PFSK-1 (cell line): ENCODE data around the gene JAM3.

Experiments
- FOXP2 ChIP-seq: optimal IDR thresholded peaks from 2 replicates; pipeline ENCODE3; 2011; ENCODE audit warnings: borderline replicate concordance, control low read depth, inconsistent platforms; ENCODE audit not compliant: insufficient read depth; ENCODE audit errors: extremely low read length, extremely low read depth
- POLR2AphosphoS5 ChIP-seq: IDR thresholded peaks from 2 replicates; pipeline ENCODE4 v1.6.1; 2012; ENCODE audit warnings: low read depth, mild to moderate bottlenecking, control low read depth, low read length, moderate library complexity
- REST ChIP-seq, 2 experiments: IDR thresholded peaks; 2 replicates each; pipeline versions ENCODE4 v1.6.1 to v1.8.0; 2011 to 2012; ENCODE audit warnings: low read depth in 2 of 2, low read length in 2 of 2, control low read depth in 1 of 2, inconsistent platforms in 1 of 2, mild to moderate bottlenecking in 1 of 2, moderate library complexity in 1 of 2; ENCODE audit not compliant: insufficient read depth in 1 of 2
- SIN3A ChIP-seq: IDR thresholded peaks from 2 replicates; pipeline ENCODE4 v1.6.1; 2012; ENCODE audit warnings: mild to moderate bottlenecking, low read length, moderate library complexity, borderline replicate concordance; ENCODE audit not compliant: insufficient read depth
- TAF1 ChIP-seq: IDR thresholded peaks from 2 replicates; pipeline ENCODE4 v1.6.1; 2012; ENCODE audit warnings: low read length, control low read depth, borderline replicate concordance; ENCODE audit not compliant: insufficient read depth

The JAM3 gene

GRCh38 chr11:134046681-134047449 lies 22.0 kb upstream of the JAM3 start:
- TF ChIP-seq TAF1, result no peak
- TF ChIP-seq FOXP2, result no peak
- TF ChIP-seq REST (IDR thresholded peaks at IDR 0.05; ENCODE audit: insufficient read depth in 1 of 2, low read depth in 2 of 2, low read length in 2 of 2), result no peak
- no peak for TF ChIP-seq SIN3A
- no peak for TF ChIP-seq POLR2AphosphoS5

- TF ChIP-seq FOXP2 (peak; percentile 13), SIN3A (no peak)
These were observed 21.3 kb upstream of the JAM3 start for GRCh38 chr11:134047586-134047999.

- TF ChIP-seq POLR2AphosphoS5, result no peak
- TF ChIP-seq TAF1, result no peak
- TF ChIP-seq SIN3A, result no peak
- no peak for TF ChIP-seq REST (IDR thresholded peaks at IDR 0.05; ENCODE audit: insufficient read depth in 1 of 2, low read depth in 2 of 2, low read length in 2 of 2)
- no peak for TF ChIP-seq FOXP2
These were observed 20.8 kb upstream of the JAM3 start for GRCh38 chr11:134048028-134048427.

- TF ChIP-seq FOXP2 (no peak), POLR2AphosphoS5 (no peak), SIN3A (no peak), TAF1 (no peak), REST (IDR thresholded peaks at IDR 0.05; ENCODE audit: insufficient read depth in 1 of 2, low read depth in 2 of 2, low read length in 2 of 2) (no peak)
These were observed 19.6 kb upstream of the JAM3 start for GRCh38 chr11:134049303-134049702.

GRCh38 chr11:134050541-134051383 lies 18.1 kb upstream of the JAM3 start:
- peak; percentile 78; the same call in 1 of the 2 replicates for TF ChIP-seq TAF1
- peak; percentile 45 for TF ChIP-seq FOXP2
- no peak for TF ChIP-seq SIN3A
- peak; percentile 77; the same call in 1 of the 2 replicates for TF ChIP-seq POLR2AphosphoS5

- TF ChIP-seq SIN3A, result no peak
These were observed 16.4 kb upstream of the JAM3 start for GRCh38 chr11:134052395-134052987.
